Measurements from ENCODE around the gene PIGV. TPM values are rescaled to one million over a fixed set of nuclear protein-coding genes. Genes with fewer than 3 reads are reported as not detected.

PIGV gene
- total RNA-seq, 1 experiment from 2014 or later, result 7.5 TPM

DNA sequence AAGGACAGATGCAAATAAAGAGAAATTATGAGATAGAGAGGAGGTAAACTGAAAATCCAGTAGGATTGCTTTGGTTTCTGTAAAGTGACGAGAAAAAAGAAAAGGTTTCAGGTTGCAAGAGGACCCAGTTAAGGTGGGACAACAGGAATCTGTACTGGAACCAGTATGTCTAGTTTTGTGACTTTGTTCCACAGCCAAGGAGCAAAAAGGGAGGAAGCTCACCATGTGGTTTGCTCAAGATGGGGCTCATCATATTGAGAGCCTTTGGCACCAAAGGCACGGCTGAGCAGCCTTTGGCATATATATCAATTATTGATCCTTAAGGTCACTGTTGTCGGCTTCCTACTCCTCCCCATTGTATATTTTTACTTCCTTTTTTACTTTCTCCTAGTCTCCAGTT, 37.0 kb downstream of the PIGV start:
- no peaks in the 10 kb centered on the region for H3K4me1 ChIP-seq (ENCODE audit: insufficient read depth, low read length)
- no peak overlapping the region for H4K5ac ChIP-seq (ENCODE audit: insufficient read length, low read depth, low read length)
- Mint-ChIP-seq H3K36me3 (ENCODE audit: insufficient read depth in 1 of 3, low read depth in 3 of 3) (peaks cover 0 to 6% (median 4%) of the 10 kb centered on the region in 3 experiments; a peak in 4 of 7 replicates), H3K27ac (no peak overlapping the region), H3K4me1 (peaks cover 32 to 35% of the 10 kb centered on the region in 2 experiments), H3K27me3 (ENCODE audit: low read depth) (peaks cover 1% of the 10 kb centered on the region; the same call in 1 of the 2 replicates), H3K4me3 (no peak overlapping the region), H3K9me3 (peaks cover 0 to 4% of the 10 kb centered on the region in 2 experiments; a peak in 1 of 5 replicates)
- H3K79me2 ChIP-seq (ENCODE audit: insufficient read depth, low read length), result no peaks in the 10 kb centered on the region; the same call in 1 of the 2 replicates
- H2AK5ac ChIP-seq (ENCODE audit: insufficient read length, low read length), result no peak overlapping the region
- H4K20me1 ChIP-seq (ENCODE audit: control insufficient read depth, insufficient read depth, insufficient read length), result no peaks in the 10 kb centered on the region
- no peak overlapping the region for H4K91ac ChIP-seq (ENCODE audit: insufficient read length, low read depth, low read length)
- H3K4me2 ChIP-seq (ENCODE audit: insufficient read depth, insufficient read length, low read length), result no peak overlapping the region
- no peak overlapping the region for H2BK12ac ChIP-seq (ENCODE audit: insufficient read length, low read depth, low read length)
- no peak overlapping the region for H2BK15ac ChIP-seq (ENCODE audit: low read depth, low read length)
- peaks cover 3% of the 10 kb centered on the region for H3K79me1 ChIP-seq (ENCODE audit: insufficient read depth, low read depth, low read length, poor library complexity, severe bottlenecking)
- H2AFZ ChIP-seq (ENCODE audit: low read length), result no peak overlapping the region
- no peak overlapping the region for H3K18ac ChIP-seq (ENCODE audit: insufficient read length, low read depth, low read length)
- H3K27me3 ChIP-seq (ENCODE audit: insufficient read depth, low read length), result no peaks in the 10 kb centered on the region
- DNase-seq, result no peak
- no peak overlapping the region for H3K4ac ChIP-seq (ENCODE audit: low read depth, low read length)
- TF ChIP-seq, protein P1, sequence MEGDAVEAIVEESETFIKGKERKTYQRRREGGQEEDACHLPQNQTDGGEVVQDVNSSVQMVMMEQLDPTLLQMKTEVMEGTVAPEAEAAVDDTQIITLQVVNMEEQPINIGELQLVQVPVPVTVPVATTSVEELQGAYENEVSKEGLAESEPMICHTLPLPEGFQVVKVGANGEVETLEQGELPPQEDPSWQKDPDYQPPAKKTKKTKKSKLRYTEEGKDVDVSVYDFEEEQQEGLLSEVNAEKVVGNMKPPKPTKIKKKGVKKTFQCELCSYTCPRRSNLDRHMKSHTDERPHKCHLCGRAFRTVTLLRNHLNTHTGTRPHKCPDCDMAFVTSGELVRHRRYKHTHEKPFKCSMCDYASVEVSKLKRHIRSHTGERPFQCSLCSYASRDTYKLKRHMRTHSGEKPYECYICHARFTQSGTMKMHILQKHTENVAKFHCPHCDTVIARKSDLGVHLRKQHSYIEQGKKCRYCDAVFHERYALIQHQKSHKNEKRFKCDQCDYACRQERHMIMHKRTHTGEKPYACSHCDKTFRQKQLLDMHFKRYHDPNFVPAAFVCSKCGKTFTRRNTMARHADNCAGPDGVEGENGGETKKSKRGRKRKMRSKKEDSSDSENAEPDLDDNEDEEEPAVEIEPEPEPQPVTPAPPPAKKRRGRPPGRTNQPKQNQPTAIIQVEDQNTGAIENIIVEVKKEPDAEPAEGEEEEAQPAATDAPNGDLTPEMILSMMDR (conservative IDR thresholded peaks at IDR 0.05), result no peak
- H4K8ac ChIP-seq (replicated peaks; ENCODE audit: insufficient read length, low read depth, low read length), result no peak overlapping the region
- no peak overlapping the region for H2BK5ac ChIP-seq (ENCODE audit: insufficient read length, low read length)
- no CpG with 5 or more reads among the region's 3 CpGs for WGBS (ENCODE audit: extremely low coverage, insufficient read length, low lambda C conversion rate)
- H3K27ac ChIP-seq (ENCODE audit: insufficient read length, low read depth, low read length), result no peak overlapping the region
- H3T11ph ChIP-seq (ENCODE audit: low read length), result no peak overlapping the region
- no peak overlapping the region for H3K56ac ChIP-seq (ENCODE audit: insufficient read length, low read depth, low read length)
- H3K14ac ChIP-seq (ENCODE audit: insufficient read depth, low read length), result no peak overlapping the region
- no peaks in the 10 kb centered on the region for H3K9me3 ChIP-seq (ENCODE audit: control insufficient read depth, low read depth, low read length)
- H3K23me2 ChIP-seq (ENCODE audit: insufficient read length, low read depth, low read length, poor library complexity, severe bottlenecking), result peaks cover 7% of the 10 kb centered on the region
- H2BK20ac ChIP-seq (ENCODE audit: low read depth, low read length, poor library complexity, severe bottlenecking), result no peak overlapping the region
- no peak overlapping the region for H3K23ac ChIP-seq (ENCODE audit: insufficient read length, low read depth, low read length)
- H3K9ac ChIP-seq (ENCODE audit: extremely low read depth, insufficient read length, low read length), result no peak overlapping the region
- no peak overlapping the region for H2BK120ac ChIP-seq (ENCODE audit: low read depth, low read length, poor library complexity, severe bottlenecking)
